Measurements from ENCODE around the gene MED10.

DNA sequence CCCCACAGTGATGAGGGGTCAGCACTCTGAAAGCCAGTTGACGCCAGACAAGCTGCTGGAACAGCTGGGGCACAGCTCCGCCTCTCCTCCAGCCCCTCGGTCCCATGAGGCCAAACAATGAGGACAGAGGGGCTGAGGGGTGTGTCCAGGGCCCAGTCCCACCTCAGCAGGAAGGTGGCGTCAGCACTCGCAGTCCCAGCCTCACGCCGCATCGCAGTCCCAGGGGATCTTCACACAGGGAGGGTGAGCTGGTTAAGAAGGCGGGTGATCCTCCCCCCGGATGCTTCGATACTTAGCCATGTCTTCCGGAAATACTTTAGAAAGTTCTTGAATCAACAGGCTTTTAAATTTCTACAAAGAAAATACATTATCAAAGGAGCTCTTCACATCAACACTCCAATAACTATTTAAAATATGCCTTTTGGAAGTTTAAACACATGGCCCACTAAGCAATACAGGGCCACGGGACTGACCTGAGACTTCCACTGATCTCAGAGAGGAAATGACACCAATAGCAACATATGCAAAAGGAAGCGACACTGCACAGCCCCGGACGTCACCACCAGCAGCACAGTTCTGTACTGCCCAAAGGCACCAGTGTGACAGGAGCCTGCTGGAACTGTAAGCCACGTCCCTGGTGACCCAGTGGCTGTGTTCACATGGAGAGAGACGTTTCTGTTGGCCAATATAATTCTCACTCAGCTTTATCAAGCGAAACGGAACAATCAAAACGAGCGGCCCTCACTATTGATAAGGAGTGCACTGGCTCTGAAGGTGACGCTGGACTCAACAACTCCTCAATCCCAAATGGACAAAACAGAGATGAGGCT lies 5.9 kb downstream of the MED10 start:
- TF ChIP-seq, protein P1, sequence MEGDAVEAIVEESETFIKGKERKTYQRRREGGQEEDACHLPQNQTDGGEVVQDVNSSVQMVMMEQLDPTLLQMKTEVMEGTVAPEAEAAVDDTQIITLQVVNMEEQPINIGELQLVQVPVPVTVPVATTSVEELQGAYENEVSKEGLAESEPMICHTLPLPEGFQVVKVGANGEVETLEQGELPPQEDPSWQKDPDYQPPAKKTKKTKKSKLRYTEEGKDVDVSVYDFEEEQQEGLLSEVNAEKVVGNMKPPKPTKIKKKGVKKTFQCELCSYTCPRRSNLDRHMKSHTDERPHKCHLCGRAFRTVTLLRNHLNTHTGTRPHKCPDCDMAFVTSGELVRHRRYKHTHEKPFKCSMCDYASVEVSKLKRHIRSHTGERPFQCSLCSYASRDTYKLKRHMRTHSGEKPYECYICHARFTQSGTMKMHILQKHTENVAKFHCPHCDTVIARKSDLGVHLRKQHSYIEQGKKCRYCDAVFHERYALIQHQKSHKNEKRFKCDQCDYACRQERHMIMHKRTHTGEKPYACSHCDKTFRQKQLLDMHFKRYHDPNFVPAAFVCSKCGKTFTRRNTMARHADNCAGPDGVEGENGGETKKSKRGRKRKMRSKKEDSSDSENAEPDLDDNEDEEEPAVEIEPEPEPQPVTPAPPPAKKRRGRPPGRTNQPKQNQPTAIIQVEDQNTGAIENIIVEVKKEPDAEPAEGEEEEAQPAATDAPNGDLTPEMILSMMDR (IDR thresholded peaks at IDR 0.05; ENCODE audit: insufficient read depth, low read depth, low read length): no peak
- no peak for TF ChIP-seq EZH2 (IDR thresholded peaks at IDR 0.05; ENCODE audit: insufficient read depth, low read length)
